Measurements from ENCODE around the gene DCAF15.
A peak's percentile ranks its signal among the peaks of the same experiment; 100 is the strongest.
"Not testable (repeated sequence)": the region's sequence is repeated elsewhere in the genome, so short reads cannot be mapped to it uniquely, and the experiment has no call there.

The DCAF15 gene

GRCh38 chr19:13952154-13952930 lies at the start of gene DCAF15:
TSS of gene DCAF15 (plus strand) at chr19:13952509. CDS start at chr19:13952513, 4 bp downstream.
- DNase-seq: peak; percentile 99

DNA sequence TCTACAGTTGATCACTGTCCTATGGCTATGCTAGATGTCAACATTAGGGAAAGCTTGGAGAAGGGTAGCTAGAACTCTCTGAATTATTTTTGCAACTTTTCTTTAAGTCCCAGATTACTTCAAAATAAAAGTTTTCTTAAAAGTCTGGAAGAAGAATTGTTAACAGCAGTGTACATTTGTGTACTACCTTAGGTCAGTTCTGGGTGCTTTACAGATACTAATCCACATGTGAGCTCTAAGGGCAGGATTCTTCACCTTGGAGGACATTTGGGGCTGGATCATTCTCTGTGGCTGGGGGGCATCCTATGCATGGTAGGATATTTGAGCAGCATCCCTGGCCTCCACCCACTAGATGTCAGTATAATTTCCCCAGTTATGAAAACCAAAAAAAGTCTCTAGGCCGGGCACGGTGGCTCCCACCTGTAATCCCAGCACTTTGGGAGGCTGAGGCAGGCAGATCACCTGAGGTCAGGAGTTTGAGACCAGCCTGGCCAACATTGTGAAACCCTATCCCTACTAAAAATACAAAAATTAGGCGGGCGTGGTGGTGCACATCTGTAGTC lies 49.2 kb upstream of the DCAF15 start:
- no peak for DNase-seq

DNA sequence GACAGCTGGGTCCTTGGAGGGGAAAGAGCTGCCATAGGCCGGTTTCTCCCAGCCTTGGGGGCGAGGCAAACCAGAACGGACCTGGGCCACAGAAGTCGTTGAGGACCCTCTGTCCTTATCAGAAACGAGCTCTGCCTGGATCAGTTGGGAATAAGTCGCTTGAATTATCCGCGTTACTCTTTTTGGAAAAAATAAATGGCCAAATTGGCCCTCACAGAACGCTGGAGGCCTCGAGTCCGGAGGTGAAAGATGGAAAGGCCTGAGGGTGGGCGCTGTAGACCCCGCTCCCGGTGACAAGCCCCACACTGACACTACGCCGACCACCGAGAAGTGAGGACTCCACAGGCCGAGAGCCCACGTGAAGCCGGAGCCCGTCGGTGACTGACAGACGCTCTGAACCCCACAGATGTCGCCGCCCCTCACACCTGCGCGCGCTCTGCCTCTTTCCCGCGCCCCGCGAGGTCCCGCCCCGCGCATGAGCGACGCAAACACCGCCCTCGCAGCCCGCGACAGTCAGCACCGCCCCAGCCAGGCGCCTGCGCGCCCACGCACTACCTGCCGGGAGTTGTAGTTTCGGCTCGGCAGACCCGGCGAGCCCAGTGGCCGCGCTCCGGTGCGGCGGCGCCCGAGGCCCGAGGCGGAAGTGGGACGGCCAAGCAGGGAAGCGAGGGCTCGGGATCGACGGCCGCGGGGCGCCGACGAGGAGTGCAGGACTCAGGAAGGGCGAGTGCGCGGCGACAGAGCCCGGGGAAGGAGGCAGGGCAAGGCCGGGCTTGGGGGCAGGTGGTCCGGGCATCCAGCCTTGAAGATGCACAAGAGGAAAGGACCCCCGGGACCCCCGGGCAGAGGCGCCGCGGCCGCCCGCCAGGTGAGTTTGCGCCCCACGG lies 46.4 kb upstream of the DCAF15 start, which contains the start of the genes BRME1 and CC2D1A:
Gene BRME1, minus strand, starts transcription at position 484 of the 887 bp plus-strand sequence. CDS start 1,225 bp downstream, outside the sequence.
Gene CC2D1A, plus strand, starts transcription at position 568 of the 887 bp plus-strand sequence. Its CDS starts 241 bp downstream, at position 809.
- peak; percentile 84 for DNase-seq

- no peak for DNase-seq
Observed at GRCh38 chr19:13906521-13906904, 45.8 kb upstream of the DCAF15 start.

GRCh38 chr19:13906910-13907309 lies 45.4 kb upstream of the DCAF15 start:
- no peak for DNase-seq

- DNase-seq: no peak
Observed at GRCh38 chr19:13908674-13909073, 43.6 kb upstream of the DCAF15 start.

DNA sequence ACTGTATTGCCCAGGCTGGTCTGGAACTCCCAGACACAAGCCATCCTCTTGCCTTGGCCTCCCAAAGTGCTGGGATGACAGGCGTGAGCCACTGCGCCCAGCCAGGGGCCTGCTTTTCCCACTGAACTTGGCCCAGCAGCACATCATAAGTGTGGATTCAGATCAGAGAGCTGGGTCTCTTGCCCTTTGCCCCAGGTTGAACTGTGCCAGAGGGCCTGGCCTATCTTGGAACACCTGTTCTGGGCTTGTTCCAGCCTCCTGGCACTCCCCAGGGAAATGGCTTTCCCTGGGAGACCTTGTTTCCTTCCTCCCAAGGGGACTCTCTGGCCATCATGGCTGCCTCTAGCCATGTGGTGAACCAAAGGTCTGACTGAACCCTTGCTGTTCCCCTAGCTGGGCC lies 42.9 kb upstream of the DCAF15 start:
- no peak for DNase-seq

DNA sequence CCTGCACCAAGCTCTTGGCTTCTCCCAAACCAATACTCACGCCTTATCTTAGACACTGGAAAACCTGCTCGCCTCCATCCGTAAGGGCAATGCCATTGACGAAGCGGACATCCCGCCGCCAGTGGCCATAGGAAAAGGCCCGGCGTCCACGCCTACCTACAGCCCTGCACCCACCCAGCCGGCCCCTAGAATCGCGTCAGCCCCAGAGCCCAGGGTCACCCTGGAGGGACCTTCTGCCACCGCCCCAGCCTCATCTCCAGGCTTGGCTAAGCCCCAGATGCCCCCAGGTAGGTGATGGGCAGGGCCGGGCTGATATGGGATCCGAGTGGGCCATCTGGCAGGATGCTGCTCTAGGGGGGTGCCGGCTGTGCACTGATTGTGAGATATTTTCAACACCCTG lies 39.0 kb upstream of the DCAF15 start:
- no peak for DNase-seq

- DNase-seq: no peak
Observed at GRCh38 chr19:13914777-13915176, 37.5 kb upstream of the DCAF15 start.

DNA sequence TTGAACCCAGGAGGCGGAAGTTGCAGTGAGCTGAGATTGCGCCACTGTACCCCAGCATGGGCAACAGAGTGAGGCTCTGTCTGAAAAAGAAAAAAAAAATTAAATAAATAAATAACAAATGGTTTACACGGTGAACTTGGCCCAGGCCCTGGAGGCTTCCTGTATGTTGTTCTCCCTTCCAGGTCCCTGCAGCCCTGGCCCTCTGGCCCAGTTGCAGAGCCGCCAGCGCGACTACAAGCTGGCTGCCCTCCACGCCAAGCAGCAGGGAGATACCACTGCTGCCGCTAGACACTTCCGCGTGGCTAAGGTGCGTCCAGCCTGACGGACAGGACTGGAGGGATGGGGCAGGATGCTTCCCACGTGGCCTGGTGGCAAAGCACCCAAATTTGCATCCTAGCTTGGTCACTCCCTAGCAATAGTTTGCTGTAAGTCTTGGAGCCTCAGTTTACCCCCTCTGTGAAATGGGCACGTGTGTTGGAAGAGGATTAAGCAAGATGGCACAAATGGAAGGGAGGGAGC lies 34.4 kb upstream of the DCAF15 start:
- DNase-seq: no peak

- DNase-seq: no peak
Observed at GRCh38 chr19:13918726-13919411, 33.4 kb upstream of the DCAF15 start.

DNA sequence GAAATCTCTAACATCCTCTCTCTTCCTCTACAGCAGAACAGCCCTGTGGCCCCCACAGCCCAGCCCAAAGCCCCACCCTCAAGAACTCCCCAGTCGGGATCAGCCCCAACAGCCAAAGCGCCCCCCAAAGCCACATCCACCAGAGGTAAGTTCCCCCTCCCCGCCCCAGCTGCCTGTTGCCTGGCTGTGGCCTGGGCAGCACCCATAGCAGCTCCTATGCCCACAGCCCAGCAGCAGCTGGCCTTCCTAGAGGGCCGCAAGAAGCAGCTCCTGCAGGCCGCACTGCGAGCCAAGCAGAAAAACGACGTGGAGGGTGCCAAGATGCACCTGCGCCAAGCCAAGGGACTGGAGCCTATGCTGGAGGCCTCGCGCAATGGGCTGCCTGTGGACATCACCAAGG lies 31.8 kb upstream of the DCAF15 start:
- no peak for DNase-seq

- DNase-seq: no peak
Observed at GRCh38 chr19:13920940-13921747, 31.2 kb upstream of the DCAF15 start.

DNA sequence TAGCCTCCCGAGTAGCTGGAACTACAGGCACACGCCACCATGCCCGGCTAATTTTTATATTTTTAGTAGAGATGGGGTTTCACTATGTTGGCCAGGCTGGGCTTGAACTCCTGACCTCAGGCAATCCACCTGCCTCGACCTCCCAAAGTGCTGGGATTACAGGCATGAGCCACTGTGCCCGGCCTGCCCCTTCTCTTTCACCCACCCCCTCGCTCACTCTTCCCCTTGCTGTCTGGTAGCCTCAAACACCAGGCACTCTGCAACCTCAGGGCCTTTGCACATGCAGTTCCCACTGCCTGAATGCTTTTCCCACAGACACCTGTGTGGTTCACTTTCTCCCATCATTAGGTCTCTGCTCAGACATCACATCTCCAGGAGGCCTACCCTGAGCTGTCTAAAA lies 30.2 kb upstream of the DCAF15 start:
- DNase-seq: not testable (repeated sequence)

DNA sequence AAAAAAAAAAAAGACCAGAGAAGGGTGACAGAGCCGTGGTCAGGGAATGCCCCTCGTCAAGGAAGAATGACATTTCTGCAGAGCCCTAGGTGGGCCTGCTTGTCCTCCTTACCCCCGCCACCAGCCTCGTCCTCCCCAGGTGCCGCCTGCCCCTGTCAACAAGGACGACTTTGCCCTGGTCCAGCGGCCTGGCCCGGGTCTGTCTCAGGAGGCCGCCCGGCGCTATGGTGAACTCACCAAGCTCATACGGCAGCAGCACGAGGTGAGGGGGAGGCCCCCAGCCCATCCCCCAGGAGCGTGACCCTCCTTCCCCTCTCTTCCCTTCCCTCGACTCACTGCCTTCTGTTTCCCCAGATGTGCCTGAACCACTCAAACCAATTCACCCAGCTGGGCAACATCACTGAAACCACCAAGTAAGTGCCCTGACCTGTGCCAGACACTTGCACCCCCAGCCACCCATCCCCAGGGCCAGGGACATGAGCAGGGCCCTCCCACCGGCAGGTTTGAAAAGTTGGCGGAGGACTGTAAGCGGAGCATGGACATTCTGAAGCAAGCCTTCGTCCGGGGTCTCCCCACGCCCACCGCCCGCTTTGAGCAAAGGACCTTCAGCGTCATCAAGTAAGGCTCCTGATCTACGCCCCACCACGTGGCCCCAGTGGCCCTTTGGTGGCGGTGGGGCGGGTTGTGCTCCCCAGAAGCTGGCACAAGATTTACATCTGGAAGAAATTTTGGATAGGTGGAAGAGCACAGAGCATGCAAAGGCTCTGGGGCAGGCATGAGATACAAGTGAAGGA lies 28.9 kb upstream of the DCAF15 start:
- DNase-seq: no peak

- no peak for DNase-seq
Observed at GRCh38 chr19:13926010-13926409, 26.3 kb upstream of the DCAF15 start.

GRCh38 chr19:13926715-13927114 lies 25.6 kb upstream of the DCAF15 start:
- no peak for DNase-seq

GRCh38 chr19:13929340-13929739 lies 23.0 kb upstream of the DCAF15 start:
- no peak for DNase-seq

- DNase-seq: no peak
Observed at GRCh38 chr19:13929956-13930355, 22.4 kb upstream of the DCAF15 start.

DNA sequence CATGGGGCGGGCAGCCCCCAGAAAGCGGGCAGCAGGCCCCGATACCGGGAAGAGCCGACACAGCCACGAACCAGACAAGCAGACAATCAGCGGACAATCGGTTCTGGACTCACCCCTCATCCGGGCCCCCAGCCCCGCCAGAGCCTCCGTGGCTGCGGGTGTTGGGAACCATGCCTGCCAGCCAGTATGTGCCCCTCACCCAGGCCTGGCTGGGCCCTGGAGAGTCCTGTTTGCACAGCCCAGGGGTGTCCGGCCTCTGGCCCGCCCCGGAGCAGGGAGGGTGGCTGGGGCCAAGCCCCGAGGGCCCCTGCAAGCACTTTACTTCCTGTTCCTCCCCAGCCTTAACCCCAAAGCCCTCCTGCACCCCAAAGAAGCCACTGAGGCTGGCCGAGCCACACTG lies 21.9 kb upstream of the DCAF15 start:
- no peak for DNase-seq
